Panc1 (cell line): Measurements from ENCODE around the gene TRIM3. TPM values are rescaled to one million over a fixed set of nuclear protein-coding genes. Genes with fewer than 3 reads are reported as not detected.

ENCODE experiments used
- ATAC-seq: fragments of 200-7000 bp; cut with Tn5 transposase; 2 replicates; pipeline ENCODE4 v1.9.1; 2020; ENCODE audit warnings: mild to moderate bottlenecking, moderate library complexity
- BruUV-seq: library from RNA; stranded (reverse); fragments of 400-500 nt; replicated peaks from 2 replicates; lab custom pipeline; 2021; lab: Mats Ljungman, UMichigan
- CTCF ChIA-PET: fragments of 300-600 bp; sonication (Branson Sonifier 250); formaldehyde crosslinking; loops from one replicate; lab custom pipeline; 2022; ENCODE audit warnings: antibody characterized with exemption; lab: Charles Lee
- POLR2A ChIA-PET: fragments of 300-600 bp; sonication (Branson Sonifier 250); formaldehyde crosslinking; loops from one replicate; lab custom pipeline; 2022; ENCODE audit warnings: antibody characterized with exemption; lab: Charles Lee
- DNase-seq: peaks from one replicate; pipeline ENCODE4 v3.0.0-alpha.2; 2010; ENCODE audit warnings: low read depth, low spot score
- H3K27ac ChIP-seq: 2 replicates; pipeline ENCODE4 v1.5.1; 2011; ENCODE audit warnings: mild to moderate bottlenecking, low read length, inconsistent platforms
- H3K27me3 ChIP-seq: fragments of 200-500 bp; sonication (Bioruptor generic); 2 replicates; pipeline ENCODE4 v1.6.0; 2014; ENCODE audit warnings: low read length, inconsistent platforms; ENCODE audit not compliant: control insufficient read depth, insufficient read depth
- H3K36me3 ChIP-seq: fragments of 200-500 bp; sonication (Bioruptor generic); 2 replicates; pipeline ENCODE4 v1.5.1; 2014; ENCODE audit warnings: inconsistent platforms, mild to moderate bottlenecking, low read length, moderate library complexity; ENCODE audit not compliant: control insufficient read depth, insufficient read depth
- H3K4me1 ChIP-seq: 2 replicates; pipeline ENCODE4 v1.5.1; 2011; ENCODE audit warnings: inconsistent platforms, mild to moderate bottlenecking, low read length, moderate library complexity; ENCODE audit not compliant: control insufficient read depth, insufficient read depth
- H3K4me3 ChIP-seq, 2 experiments: 2 replicates each; pipeline ENCODE4 v1.5.1; 2011 to 2012; ENCODE audit warnings: low read depth in 2 of 2, low read length in 2 of 2, mild to moderate bottlenecking in 2 of 2, inconsistent platforms in 1 of 2, moderate library complexity in 1 of 2
- H3K9me3 ChIP-seq: fragments of 200-500 bp; sonication (Bioruptor generic); 2 replicates; pipeline ENCODE4 v1.5.1; 2014; ENCODE audit warnings: low read depth, mild to moderate bottlenecking, inconsistent platforms, low read length, moderate library complexity; ENCODE audit not compliant: control insufficient read depth, insufficient read depth
- POLR2AphosphoS5 ChIP-seq: IDR thresholded peaks from 2 replicates; pipeline ENCODE4 v1.6.1; 2012; ENCODE audit warnings: mild to moderate bottlenecking, low read depth, low read length, moderate library complexity
- SIN3A ChIP-seq: IDR thresholded peaks from 2 replicates; pipeline ENCODE4 v1.6.1; 2012; ENCODE audit warnings: low read depth, mild to moderate bottlenecking, low read length, moderate library complexity, borderline replicate concordance; ENCODE audit not compliant: insufficient read depth
- TCF7L2 ChIP-seq: IDR thresholded peaks from 2 replicates; pipeline ENCODE4 v1.6.1; 2011; ENCODE audit warnings: mild to moderate bottlenecking, low read depth, low read length, inconsistent platforms
- in situ Hi-C: cut with HindIII; loops from 2 replicates; pipeline ENCODE4 v1.10.0; 2016; ENCODE audit warnings: low sequenced_read_pairs, low pct_unique_long_range_greater_than_20kb
- intact Hi-C: fragments of 100-400 bp; cut with micrococcal nuclease; formaldehyde crosslinking; loops from one replicate; pipeline ENCODE4 v1.10.0; 2022; ENCODE audit not compliant: unreplicated experiment
- total RNA-seq: library from RNA; stranded (reverse); gene quantifications from one replicate; pipeline ENCODE4 v1.2.1, GENCODE V29; 2021; ENCODE audit not compliant: unreplicated experiment
- TF ChIP-seq, protein P1 (sequence below), 2 experiments: IDR thresholded peaks; 2 replicates each; pipeline ENCODE4 v1.6.1; 2011 to 2012; ENCODE audit warnings: low read depth in 2 of 2, control low read depth in 1 of 2, low read length in 1 of 2, mild to moderate bottlenecking in 1 of 2, moderate library complexity in 1 of 2; ENCODE audit not compliant: insufficient read depth in 1 of 2
- TF ChIP-seq, protein P2 (sequence below): fragments of 450-650 bp; IDR thresholded peaks from 2 replicates; pipeline ENCODE4 v1.5.1; 2017; ENCODE audit warnings: mild to moderate bottlenecking

Gene TRIM3
- total RNA-seq, 1 experiment from 2014 or later: 35.4 TPM

DNA sequence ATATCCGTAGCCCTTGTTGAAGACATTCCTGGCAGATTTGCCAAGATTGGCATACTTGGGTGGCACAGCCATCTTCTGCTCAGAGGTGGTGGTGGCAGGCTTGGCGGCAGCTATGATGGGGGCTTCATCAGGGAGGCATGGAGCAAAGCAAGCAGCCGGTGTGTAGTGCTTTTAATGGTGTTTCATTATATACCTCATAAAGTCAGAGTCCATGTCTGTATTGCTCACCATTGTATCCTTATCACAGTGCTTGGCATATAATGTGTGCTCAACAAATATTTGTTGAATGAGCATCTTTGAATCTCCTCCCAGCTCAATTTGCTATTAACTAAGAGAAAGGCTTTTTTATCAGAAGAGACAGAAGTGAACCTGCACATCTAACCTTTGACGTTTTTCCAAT, 15.6 kb upstream of the TRIM3 start:
- TF ChIP-seq SIN3A: no peak
- TF ChIP-seq TCF7L2: no peak
- TF ChIP-seq, protein P1, sequence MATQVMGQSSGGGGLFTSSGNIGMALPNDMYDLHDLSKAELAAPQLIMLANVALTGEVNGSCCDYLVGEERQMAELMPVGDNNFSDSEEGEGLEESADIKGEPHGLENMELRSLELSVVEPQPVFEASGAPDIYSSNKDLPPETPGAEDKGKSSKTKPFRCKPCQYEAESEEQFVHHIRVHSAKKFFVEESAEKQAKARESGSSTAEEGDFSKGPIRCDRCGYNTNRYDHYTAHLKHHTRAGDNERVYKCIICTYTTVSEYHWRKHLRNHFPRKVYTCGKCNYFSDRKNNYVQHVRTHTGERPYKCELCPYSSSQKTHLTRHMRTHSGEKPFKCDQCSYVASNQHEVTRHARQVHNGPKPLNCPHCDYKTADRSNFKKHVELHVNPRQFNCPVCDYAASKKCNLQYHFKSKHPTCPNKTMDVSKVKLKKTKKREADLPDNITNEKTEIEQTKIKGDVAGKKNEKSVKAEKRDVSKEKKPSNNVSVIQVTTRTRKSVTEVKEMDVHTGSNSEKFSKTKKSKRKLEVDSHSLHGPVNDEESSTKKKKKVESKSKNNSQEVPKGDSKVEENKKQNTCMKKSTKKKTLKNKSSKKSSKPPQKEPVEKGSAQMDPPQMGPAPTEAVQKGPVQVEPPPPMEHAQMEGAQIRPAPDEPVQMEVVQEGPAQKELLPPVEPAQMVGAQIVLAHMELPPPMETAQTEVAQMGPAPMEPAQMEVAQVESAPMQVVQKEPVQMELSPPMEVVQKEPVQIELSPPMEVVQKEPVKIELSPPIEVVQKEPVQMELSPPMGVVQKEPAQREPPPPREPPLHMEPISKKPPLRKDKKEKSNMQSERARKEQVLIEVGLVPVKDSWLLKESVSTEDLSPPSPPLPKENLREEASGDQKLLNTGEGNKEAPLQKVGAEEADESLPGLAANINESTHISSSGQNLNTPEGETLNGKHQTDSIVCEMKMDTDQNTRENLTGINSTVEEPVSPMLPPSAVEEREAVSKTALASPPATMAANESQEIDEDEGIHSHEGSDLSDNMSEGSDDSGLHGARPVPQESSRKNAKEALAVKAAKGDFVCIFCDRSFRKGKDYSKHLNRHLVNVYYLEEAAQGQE (IDR thresholded peaks at IDR 0.05; ENCODE audit: insufficient read depth in 1 of 2, low read depth in 2 of 2, low read length in 1 of 2): no peak
- TF ChIP-seq, protein P2, sequence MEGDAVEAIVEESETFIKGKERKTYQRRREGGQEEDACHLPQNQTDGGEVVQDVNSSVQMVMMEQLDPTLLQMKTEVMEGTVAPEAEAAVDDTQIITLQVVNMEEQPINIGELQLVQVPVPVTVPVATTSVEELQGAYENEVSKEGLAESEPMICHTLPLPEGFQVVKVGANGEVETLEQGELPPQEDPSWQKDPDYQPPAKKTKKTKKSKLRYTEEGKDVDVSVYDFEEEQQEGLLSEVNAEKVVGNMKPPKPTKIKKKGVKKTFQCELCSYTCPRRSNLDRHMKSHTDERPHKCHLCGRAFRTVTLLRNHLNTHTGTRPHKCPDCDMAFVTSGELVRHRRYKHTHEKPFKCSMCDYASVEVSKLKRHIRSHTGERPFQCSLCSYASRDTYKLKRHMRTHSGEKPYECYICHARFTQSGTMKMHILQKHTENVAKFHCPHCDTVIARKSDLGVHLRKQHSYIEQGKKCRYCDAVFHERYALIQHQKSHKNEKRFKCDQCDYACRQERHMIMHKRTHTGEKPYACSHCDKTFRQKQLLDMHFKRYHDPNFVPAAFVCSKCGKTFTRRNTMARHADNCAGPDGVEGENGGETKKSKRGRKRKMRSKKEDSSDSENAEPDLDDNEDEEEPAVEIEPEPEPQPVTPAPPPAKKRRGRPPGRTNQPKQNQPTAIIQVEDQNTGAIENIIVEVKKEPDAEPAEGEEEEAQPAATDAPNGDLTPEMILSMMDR: no peak
- no peak for TF ChIP-seq POLR2AphosphoS5
- ChIA-PET POLR2A (interaction anchor here (0.5 to 1.3 kb wide), 2 partner anchors 8 to 13 kb away, joined by 6 to 15 read pairs; partner anchors contain the start of genes ARFIP2 and TIMM10B), CTCF (interaction anchor here (0.7 kb wide), 1 partner anchor 111 kb away, joined by 3 read pairs; no protein-coding TSS in a partner anchor)
- H3K4me1 ChIP-seq: no peaks in the 10 kb centered on the region
- BruUV-seq: no TSS peak
- no peak overlapping the region for H3K27ac ChIP-seq
- H3K4me3 ChIP-seq: no peak overlapping the region
- intact Hi-C loops (no loop called here), in situ Hi-C loops (no loop called here)
- no peaks in the 10 kb centered on the region for H3K9me3 ChIP-seq
- ATAC-seq (no peak), DNase-seq (no peak)
- H3K27me3 ChIP-seq: no peaks in the 10 kb centered on the region
- peaks cover 25% of the 10 kb centered on the region; the same call in 1 of the 2 replicates for H3K36me3 ChIP-seq

DNA sequence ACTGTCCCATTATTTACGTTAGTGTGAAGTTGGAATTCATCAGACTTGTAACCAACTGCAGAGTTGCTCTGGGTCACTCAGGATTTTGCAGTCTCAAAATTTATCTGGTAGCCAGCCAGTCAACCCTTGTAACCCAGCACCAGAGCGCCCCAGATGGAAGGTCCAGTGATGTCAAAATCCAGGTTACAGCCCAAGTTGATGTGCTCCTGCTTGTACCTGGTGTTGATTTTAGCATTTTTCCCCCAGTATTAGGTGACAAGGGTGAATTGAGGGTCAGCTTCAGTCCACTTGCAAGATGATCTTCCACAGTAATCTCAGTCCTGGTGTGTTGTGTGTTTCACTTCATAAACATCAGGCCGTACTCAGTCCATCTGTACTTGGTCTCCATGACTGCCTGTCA, 15.1 kb upstream of the TRIM3 start:
- POLR2A ChIA-PET: interaction anchor here (0.5 kb wide), 1 partner anchor 13 kb away, joined by 15 read pairs; no protein-coding TSS in a partner anchor
- no peaks in the 10 kb centered on the region for H3K4me1 ChIP-seq
- no TSS peak for BruUV-seq

More for the DNA sequence above, 15.1 kb upstream of the TRIM3 start:
- H3K36me3 ChIP-seq: peaks cover 25% of the 10 kb centered on the region; the same call in 1 of the 2 replicates
- H3K4me3 ChIP-seq: no peak overlapping the region
- intact Hi-C loops: no loop called here
- DNase-seq (no peak), ATAC-seq (no peak)
- no peak overlapping the region for H3K27ac ChIP-seq
- no peaks in the 10 kb centered on the region for H3K27me3 ChIP-seq
- CTCF ChIA-PET: no interaction called here
- no peaks in the 10 kb centered on the region for H3K9me3 ChIP-seq
- in situ Hi-C loops: no loop called here
- TF ChIP-seq, protein P2: no peak
- TF ChIP-seq SIN3A: no peak
- TF ChIP-seq TCF7L2: no peak
- TF ChIP-seq, protein P1 (IDR thresholded peaks at IDR 0.05; ENCODE audit: insufficient read depth in 1 of 2, low read depth in 2 of 2, low read length in 1 of 2): no peak
